HG02852 (cell line): Measurements from ENCODE around the gene ACOX1.

ENCODE experiments used
- ATAC-seq: cut with Tn5 transposase; IDR thresholded peaks from one replicate; pipeline ENCODE4 v1.9.1; 2021; ENCODE audit warnings: mild to moderate bottlenecking, moderate library complexity; ENCODE audit not compliant: unreplicated experiment

ACOX1 gene

DNA sequence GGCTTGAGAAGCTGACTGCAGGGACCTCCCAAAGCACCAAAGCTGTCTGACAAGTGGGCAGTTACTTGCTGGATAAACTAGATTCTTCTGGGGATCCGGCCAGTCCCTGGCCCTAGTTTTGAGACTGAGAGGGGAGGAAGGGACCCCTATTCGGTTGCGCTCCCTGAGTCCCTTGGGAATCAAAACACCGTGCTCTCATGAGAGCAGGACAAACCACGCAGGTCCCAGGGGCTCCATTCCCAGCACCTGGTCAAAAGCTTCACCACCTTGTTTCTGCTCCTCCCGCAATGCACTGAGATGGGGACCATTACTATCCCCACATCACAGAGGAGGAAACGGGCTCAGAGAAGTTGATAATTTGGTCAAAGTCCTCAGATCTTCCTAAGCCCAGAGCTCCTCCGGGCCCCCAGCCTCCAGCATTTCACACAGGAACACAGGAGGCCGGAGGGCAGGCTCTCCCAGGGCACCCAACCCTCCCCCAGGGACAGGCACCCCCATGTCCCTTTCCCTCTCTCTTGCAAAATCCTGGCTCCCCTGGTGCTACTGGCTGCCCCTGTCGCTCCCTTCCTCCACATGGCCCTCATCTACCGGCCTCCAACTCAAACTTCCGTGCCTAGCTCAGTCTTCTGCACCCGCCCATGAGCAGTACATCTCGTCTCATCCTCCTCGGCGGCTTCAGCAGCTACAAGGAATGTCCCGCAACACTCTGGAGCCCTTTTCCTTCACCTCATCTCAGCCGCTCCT is 85.5 kb downstream of the ACOX1 start:
- ATAC-seq, result no peak

DNA sequence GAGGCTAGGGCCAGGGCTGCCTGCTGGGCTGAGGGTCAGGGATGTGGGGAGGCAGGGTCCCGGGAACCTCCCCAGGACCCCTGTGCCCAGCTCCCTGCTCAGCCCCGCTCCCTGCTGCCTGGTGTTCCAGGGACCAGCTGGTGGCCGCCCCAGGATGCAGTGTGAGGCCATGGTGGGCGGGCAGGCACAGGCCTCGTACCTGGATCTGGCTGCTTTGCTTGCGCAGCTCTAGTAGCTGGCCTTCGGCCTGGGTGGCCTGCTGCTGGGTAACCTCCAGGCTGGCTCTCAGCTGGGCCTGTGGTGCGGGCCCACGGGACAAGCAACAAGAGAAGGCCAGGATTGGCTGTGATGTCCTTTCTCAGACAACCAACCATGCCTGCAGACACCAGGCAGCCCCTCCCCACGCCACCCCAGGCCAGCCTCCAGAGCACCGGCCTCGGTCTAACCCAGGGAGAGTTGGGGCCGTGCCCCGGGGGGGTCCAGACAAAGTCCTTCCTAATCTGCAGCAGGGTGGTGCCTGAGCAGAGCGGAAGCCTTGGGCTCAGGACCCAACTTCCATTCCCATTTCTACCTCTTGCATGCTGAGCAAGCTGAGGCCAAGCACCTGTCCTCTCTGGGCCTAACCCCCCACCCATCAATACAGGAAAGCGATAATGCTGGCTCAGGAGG is 86.3 kb downstream of the ACOX1 start:
- no peak for ATAC-seq

DNA sequence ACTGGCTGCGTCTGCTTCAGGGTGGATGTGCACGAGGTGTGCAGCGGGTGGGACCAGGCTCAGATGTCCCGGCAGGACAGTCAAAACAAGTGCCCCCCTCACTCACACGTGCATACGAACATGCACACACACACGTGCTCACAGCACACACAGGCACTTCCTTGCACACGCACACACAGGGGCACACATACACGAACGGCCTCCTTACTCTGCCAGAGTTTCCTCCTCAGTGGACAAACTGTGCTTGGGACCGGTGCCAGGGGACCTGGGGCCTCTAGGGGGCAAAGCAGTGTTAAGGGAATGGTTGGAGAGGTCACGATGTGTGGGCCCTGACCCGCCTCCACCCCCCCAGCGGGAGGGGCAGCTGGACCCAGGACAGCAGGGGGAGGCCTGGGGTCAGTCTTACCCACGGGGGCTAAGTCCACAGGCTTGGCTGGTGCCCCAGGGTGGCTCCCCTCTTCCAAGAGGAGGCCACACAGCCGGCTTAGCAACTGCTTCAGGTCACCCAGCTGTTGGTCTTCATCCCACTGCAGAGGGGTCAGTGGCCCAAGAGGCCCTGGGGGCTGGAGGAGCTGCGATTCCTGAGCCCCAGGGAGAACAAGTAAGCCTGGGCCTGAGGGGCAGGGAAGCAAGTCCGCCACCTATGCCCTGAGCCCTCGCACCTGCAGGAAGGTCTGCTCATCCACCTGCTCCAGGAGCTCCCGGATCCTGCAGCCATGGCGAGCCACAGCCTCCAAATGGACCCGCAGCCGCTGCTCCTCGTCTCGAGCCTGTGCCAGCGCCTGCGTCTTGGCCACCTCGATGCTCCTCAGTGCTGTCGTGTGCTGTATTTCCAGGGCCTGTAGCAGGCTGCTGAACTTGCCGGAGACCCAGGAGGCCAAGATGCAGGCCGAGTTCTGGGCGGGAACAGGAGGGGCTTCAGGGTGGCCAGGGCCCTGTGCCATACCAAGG is 87.1 kb downstream of the ACOX1 start:
- no peak for ATAC-seq
